Measurements from ENCODE around the gene VASP.

Gene VASP

GRCh38 chr19:45558399-45558878 lies 51.2 kb downstream of the VASP start:
- DNase-seq: no peak

- DNase-seq: no peak
Measured at GRCh38 chr19:45560038-45560437, 52.8 kb downstream of the VASP start.

GRCh38 chr19:45560686-45561085 lies 53.4 kb downstream of the VASP start:
- DNase-seq: no peak

GRCh38 chr19:45564131-45564780 lies 57.0 kb downstream of the VASP start:
- no peak for DNase-seq

GRCh38 chr19:45567609-45568008 lies 60.3 kb downstream of the VASP start:
- DNase-seq: no peak

- DNase-seq: no peak
Measured at GRCh38 chr19:45568732-45569131, 61.5 kb downstream of the VASP start.

GRCh38 chr19:45569619-45570421 lies 62.5 kb downstream of the VASP start:
- DNase-seq: no peak

GRCh38 chr19:45571457-45572220 lies 64.4 kb downstream of the VASP start:
- no peak for DNase-seq

GRCh38 chr19:45574526-45574925 lies 67.2 kb downstream of the VASP start:
- DNase-seq: no peak

GRCh38 chr19:45575216-45575615 lies 67.9 kb downstream of the VASP start:
- DNase-seq: no peak

All from NCI-H774 (cell line).